HG03103 (cell line): Measurements from ENCODE around the gene CAMK1.

Source experiments
- ATAC-seq: cut with Tn5 transposase; IDR thresholded peaks from one replicate; pipeline ENCODE4 v1.9.1; 2021; ENCODE audit warnings: low read depth; ENCODE audit not compliant: unreplicated experiment

CAMK1 gene

GRCh38 chr3:9744162-9744561, 25.6 kb downstream of the CAMK1 start:
- ATAC-seq: no peak

- no peak for ATAC-seq
These were observed 26.2 kb downstream of the CAMK1 start for GRCh38 chr3:9743548-9743947.

- no peak for ATAC-seq
These were observed 27.2 kb downstream of the CAMK1 start for GRCh38 chr3:9742560-9742959.

- ATAC-seq: no peak
These were observed 30.6 kb downstream of the CAMK1 start for GRCh38 chr3:9739181-9739580.

- ATAC-seq: no peak
These were observed 32.9 kb downstream of the CAMK1 start for GRCh38 chr3:9736831-9737230.

GRCh38 chr3:9732740-9733115, 37.0 kb downstream of the CAMK1 start:
- no peak for ATAC-seq

- ATAC-seq: no peak
These were observed 37.5 kb downstream of the CAMK1 start for GRCh38 chr3:9732080-9732739.

- peak; percentile 91 for ATAC-seq
These were observed 38.3 kb downstream of the CAMK1 start, which contains the start of gene BRPF1 for GRCh38 chr3:9731206-9732079. Gene BRPF1, plus strand, starts transcription at chr3:9731735. Its CDS starts 2,406 bp downstream, at chr3:9734141.

GRCh38 chr3:9730657-9731205, 39.0 kb downstream of the CAMK1 start:
- peak; percentile 26 for ATAC-seq

GRCh38 chr3:9729419-9729818, 40.3 kb downstream of the CAMK1 start:
- no peak for ATAC-seq

GRCh38 chr3:9727743-9728142, 42.0 kb downstream of the CAMK1 start:
- ATAC-seq: no peak

GRCh38 chr3:9727041-9727595, 42.6 kb downstream of the CAMK1 start:
- no peak for ATAC-seq

- no peak for ATAC-seq
These were observed 43.8 kb downstream of the CAMK1 start for GRCh38 chr3:9725775-9726515.

GRCh38 chr3:9721700-9722060, 48.1 kb downstream of the CAMK1 start:
- no peak for ATAC-seq

- no peak for ATAC-seq
These were observed 48.6 kb downstream of the CAMK1 start for GRCh38 chr3:9721015-9721699.

- no peak for ATAC-seq
These were observed 51.6 kb downstream of the CAMK1 start for GRCh38 chr3:9718118-9718517.

GRCh38 chr3:9717563-9717962, 52.2 kb downstream of the CAMK1 start:
- no peak for ATAC-seq

GRCh38 chr3:9716801-9717555, 52.8 kb downstream of the CAMK1 start:
- no peak for ATAC-seq

- no peak for ATAC-seq
These were observed 53.8 kb downstream of the CAMK1 start for GRCh38 chr3:9715764-9716437.
